Fibroblast of skin of scalp (primary cell): ENCODE measurements around the gene RGS16.
A peak's percentile ranks its signal among the peaks of the same experiment; 100 is the strongest.

Experiments
- DNase-seq: peaks from one replicate; pipeline ENCODE4 v3.0.0-alpha.2; 2013

The RGS16 gene

GRCh38 chr1:182580736-182581135 lies 23.5 kb downstream of the RGS16 start:
- no peak for DNase-seq

GRCh38 chr1:182575540-182576149 lies 28.5 kb downstream of the RGS16 start:
- peak; percentile 37 for DNase-seq

DNA sequence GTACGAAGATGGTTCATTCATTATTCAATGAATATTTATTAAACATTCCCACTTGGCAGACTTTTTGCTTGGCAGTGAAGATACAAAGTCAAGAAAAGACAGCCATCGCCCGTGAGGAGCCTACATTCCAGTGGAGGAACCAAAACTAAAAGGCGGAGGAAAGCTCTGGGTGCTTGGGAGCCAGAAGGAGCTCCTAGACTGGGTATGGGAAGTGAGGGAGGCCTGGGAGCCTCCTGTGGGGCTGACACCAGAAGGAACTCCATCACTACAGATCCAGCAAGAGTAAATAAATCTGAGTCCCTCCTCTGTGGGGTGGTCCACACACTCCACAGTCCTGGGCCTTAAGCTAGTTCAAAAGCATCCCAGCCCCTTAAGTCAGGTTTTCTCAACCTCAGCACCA lies 30.0 kb downstream of the RGS16 start:
- DNase-seq = no peak

GRCh38 chr1:182570611-182570970 lies 33.6 kb downstream of the RGS16 start:
- no peak for DNase-seq

DNA sequence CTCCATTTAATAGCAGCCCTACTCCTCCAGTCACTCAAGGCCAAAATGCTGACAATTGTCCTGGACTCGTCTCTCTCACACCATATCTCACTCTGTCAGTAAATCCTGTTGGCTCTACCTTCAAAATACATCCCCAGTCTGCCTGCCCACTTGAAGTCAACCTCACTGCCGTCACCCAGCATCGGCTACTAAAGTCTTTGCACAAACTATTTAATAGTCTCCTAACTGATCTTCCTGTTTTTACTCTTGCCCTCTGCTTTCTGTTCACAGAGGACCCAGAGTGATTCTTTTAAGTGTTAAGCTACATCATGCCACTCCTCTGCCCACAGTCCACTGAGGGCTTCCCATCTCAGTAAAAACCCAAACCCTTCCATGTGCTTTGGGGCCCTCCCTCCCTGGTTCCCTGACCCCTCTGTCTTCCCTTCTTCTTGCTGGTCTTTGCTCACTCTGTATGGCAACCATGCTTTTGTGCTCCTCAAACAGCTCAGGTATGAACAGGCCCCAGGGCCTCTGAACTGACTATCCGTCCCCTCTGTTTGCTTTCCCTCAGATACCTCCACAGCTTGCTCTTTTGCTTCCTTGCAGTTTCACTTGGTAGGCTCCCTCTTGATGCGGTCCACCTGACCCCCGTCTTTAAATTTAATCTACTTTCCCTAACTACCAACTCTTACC lies 34.1 kb downstream of the RGS16 start:
- DNase-seq = no peak

DNA sequence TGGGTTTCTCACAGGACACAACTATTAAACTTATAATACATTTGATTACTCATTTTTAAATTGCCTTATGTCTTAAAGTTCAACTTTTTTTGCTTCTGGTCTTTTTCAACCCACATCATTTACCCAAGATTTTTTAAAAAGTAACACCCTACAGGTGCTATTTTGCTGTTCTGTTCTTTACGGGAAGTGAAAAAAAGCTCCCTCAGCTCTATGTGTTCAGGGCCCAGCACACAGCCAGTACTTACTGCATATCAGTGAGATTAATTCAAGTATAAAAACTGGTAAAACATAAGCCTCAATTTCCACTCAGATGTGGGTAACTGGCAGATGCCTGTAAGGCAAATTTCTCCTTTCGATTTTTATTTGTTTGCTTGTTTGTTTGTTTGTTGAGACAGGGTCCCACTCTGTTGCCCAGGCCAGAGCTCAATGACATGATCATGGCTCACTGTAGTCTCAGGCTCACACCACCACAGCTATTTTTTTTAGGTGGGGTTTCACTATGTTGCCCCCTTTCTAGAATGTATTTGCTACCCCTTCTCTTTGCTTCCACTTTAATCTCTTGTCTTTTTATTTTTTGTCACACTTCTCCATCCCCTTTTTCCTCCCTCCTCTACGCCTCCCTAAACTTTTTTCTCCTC lies 35.4 kb downstream of the RGS16 start:
- DNase-seq = no peak

GRCh38 chr1:182567629-182568028 lies 36.6 kb downstream of the RGS16 start:
- DNase-seq = no peak

DNA sequence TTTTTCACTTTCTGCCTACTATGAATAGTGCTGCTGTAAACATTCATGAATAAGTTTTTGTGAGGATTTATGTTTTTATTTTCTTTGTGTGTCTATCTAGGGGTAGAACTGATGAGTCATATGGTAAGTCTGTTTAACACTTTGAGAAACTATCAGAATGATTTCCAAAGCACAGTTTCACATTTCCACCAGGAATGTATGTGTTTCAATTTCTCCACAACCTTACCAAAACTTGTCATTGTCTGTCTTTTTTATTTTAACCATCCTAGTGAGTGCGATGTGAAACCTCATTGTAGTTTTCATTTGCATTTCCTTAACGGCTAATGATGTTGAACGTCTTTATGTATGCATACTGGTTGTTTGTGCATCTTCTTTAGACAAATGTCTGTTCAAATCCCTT lies 38.7 kb downstream of the RGS16 start:
- DNase-seq = no peak

- no peak for DNase-seq
These were observed 39.7 kb downstream of the RGS16 start for GRCh38 chr1:182564406-182565004.

DNA sequence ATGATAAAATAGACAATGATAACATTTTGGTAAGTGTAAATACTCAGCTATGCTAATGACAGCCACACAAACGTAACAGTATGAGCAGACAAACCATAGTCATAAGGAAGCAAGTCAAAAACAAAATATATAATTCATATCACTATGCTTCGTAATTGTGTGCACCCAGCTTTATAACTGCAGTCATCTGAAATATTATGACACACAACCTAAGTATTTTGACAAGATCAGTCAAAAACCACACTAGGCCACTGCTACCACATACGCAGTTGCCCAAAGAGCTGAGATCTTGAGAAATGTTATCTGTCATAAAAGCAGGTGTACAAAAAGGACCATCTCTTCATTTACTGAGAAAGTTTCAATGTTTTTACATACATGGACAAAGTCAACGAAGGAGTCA lies 41.1 kb downstream of the RGS16 start:
- DNase-seq = no peak

DNA sequence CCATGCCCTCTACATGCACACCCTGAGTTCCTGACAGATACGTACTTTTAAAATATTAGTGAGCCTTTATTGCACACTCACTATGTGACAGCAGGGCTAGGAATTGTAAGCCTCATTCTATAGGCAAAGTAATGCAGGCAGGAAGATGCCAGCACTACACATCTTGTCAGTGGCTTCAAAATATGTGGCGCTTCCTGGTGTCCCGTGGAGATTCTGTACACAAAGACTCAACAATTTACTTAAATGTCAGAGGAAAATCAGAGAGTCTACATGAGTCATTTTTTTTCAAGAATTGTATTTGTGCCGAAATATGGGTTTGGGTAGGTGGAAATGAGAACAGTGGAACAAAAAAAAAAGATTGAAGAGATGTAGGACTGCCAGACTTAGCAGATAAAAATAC lies 42.7 kb downstream of the RGS16 start:
- DNase-seq = no peak

- DNase-seq = no peak
These were observed 43.7 kb downstream of the RGS16 start for GRCh38 chr1:182560392-182560984.

- DNase-seq = no peak
These were observed 47.9 kb downstream of the RGS16 start for GRCh38 chr1:182556279-182556678.

- DNase-seq = no peak
These were observed 48.7 kb downstream of the RGS16 start for GRCh38 chr1:182555493-182555892.

- DNase-seq = no peak
These were observed 51.7 kb downstream of the RGS16 start for GRCh38 chr1:182552527-182552926.

- peak; percentile 21 for DNase-seq
These were observed 54.4 kb downstream of the RGS16 start for GRCh38 chr1:182549811-182550210.

DNA sequence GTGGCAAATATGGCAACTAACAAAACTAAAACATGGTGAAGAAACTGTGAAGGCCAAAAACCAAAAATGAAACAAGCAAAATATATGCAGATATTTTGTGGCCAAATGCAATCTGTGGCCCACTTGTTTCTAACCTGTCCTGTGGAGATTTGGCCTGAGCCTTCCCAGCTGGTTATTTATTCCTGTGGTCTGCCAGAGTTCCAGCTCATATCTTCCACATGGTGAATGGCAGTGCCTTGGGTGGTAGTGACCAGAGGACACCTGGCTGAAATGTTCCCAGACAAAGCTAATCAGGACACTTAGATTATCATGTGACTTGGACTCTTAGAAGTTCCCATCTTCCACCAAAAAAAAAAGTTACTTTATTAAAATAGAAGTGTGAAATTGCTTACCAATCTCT lies 54.8 kb downstream of the RGS16 start:
- no peak for DNase-seq
